Testis (tissue), 2 donors: ENCODE results near the gene ERGIC3.

Source experiments
- CTCF ChIP-seq, 3 experiments: fragments of 450-650 bp in 2 of 3; fragments of 200-600 bp in 1 of 3; sonication (generic) in 1 of 3; IDR thresholded peaks; one replicate each; pipeline ENCODE4 v1.5.1; 2016 to 2019; ENCODE audit warnings: antibody characterized with exemption in 3 of 3, mild to moderate bottlenecking in 2 of 3, moderate library complexity in 1 of 3
- POLR2A ChIP-seq: fragments of 450-650 bp; IDR thresholded peaks from one replicate; pipeline ENCODE4 v1.6.1; 2017; ENCODE audit warnings: antibody characterized with exemption, mild to moderate bottlenecking, moderate library complexity

- TF ChIP-seq POLR2A (no peak), CTCF (IDR thresholded peaks at IDR 0.05) (no peak)
These were observed 24.8 kb upstream of the ERGIC3 start for GRCh38 chr20:35517125-35517524.
